ENCODE measurements around the gene AGER. TPM values are rescaled to one million over a fixed set of nuclear protein-coding genes. Genes with fewer than 3 reads are reported as not detected.
"Not testable (repeated sequence)": the region's sequence is repeated elsewhere in the genome, so short reads cannot be mapped to it uniquely, and the experiment has no call there.

AGER gene
- total RNA-seq, 1 donor from 2014 or later: 25.7 TPM

DNA sequence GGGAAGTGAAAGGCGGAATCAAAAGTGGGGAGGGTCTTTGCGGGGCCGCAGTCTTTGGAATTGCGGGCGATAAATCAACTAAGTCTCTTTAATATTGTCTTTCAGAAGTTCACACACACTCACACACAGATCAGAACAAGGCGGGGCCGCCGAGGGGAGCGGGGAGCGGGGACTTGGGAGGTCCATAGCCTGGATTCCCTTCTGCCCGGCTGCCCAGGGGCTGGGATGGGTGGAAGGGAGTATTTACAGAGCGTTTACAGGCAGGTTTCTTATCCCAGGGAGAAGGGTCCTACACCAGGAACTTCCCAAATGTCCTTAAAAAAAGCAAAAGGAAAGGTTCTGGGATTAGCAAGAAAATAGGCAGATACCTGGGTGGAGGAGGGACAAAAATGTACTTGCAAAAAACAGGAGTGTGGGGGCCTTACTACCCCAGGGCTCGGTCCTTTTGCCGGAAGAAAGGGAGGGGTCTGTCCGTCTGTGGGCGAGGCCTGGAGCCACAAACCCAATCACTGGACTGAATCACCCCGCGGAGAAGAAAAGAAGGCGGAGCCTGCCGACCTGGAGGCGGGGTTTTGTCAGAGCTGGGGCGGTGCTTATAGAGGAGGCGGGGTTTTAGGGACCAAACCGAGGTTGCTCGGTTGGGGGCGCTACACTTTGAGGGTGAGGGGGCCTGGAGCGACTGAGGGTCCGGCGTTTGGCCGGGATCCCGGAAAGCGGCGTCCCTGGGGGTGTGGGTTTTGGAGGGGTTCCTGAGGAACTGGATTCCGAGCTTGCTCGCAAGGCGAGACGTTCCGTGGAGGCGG is 35.6 kb downstream of the AGER start:
- H3K4me1 Mint-ChIP-seq: peaks cover 38% of the 10 kb centered on the region
- H3K27me3 Mint-ChIP-seq (ENCODE audit: low read depth): no peaks in the 10 kb centered on the region
- peaks cover 3% of the 10 kb centered on the region for H3K36me3 Mint-ChIP-seq (ENCODE audit: low read depth)
- no peaks in the 10 kb centered on the region for H3K9me3 Mint-ChIP-seq
- DNase-seq (ENCODE audit: low read depth, low spot score): no peak
- peak overlapping the region; percentile 45 for H3K4me3 Mint-ChIP-seq
- H3K27ac Mint-ChIP-seq (ENCODE audit: unreplicated experiment): peak overlapping the region; percentile 31
- no peak for TF ChIP-seq CTCF (conservative IDR thresholded peaks at IDR 0.05)

DNA sequence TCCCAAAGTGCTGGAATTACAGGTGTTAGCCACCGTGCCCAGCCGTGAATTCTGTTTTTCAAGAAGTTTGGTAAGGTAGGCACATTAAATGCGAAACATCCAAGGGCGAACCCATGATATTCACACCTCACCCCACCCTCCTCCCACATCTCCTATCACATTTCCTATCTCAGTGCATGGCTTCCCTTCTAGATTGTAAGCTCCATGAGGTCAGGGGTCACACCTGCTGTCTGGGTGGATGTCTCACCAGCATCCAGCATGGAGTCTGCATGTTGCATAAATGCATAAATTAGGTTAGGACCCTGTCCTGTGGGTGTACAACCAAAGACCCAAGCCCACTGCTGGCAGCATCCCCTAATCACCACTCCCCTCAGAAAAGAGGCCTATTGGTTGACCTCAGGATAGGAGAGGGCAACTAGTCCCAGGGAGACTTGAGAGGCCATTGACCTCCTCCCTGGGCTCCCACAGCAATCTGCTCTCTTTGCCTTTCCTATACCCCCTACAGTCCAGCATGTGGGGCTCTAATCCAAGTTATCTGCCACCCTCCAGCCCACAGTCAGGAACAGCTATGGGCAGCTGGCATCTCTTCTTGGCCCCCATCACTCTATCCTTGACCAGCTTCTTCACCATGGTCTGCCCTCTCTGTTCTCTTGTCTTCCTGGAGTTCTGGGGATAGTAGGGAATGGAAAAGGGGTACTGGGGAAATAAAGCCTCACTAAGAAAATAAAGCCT is 36.5 kb downstream of the AGER start:
- H3K4me1 Mint-ChIP-seq: peaks cover 29% of the 10 kb centered on the region

GRCh38 chr6:32146687-32147086 is 37.4 kb downstream of the AGER start:
- no peak for DNase-seq (ENCODE audit: low read depth, low spot score)
- Mint-ChIP-seq H3K4me3 (no peak overlapping the region), H3K27ac (ENCODE audit: unreplicated experiment) (no peak overlapping the region), H3K27me3 (ENCODE audit: low read depth) (no peaks in the 10 kb centered on the region), H3K9me3 (no peaks in the 10 kb centered on the region), H3K4me1 (peaks cover 21% of the 10 kb centered on the region), H3K36me3 (ENCODE audit: low read depth) (peaks cover 3% of the 10 kb centered on the region)
- TF ChIP-seq CTCF (conservative IDR thresholded peaks at IDR 0.05): no peak

More for the DNA sequence above, 36.5 kb downstream of the AGER start:
- Mint-ChIP-seq H3K27ac (ENCODE audit: unreplicated experiment) (peak overlapping the region; percentile 31), H3K36me3 (ENCODE audit: low read depth) (peaks cover 3% of the 10 kb centered on the region), H3K27me3 (ENCODE audit: low read depth) (no peaks in the 10 kb centered on the region), H3K9me3 (no peaks in the 10 kb centered on the region), H3K4me3 (no peak overlapping the region)
- no peak for TF ChIP-seq CTCF (conservative IDR thresholded peaks at IDR 0.05)
- DNase-seq (ENCODE audit: low read depth, low spot score): no peak

- Mint-ChIP-seq H3K36me3 (ENCODE audit: low read depth) (peaks cover 3% of the 10 kb centered on the region), H3K9me3 (no peaks in the 10 kb centered on the region), H3K4me3 (no peak overlapping the region), H3K27ac (ENCODE audit: unreplicated experiment) (no peak overlapping the region), H3K27me3 (ENCODE audit: low read depth) (no peaks in the 10 kb centered on the region), H3K4me1 (peaks cover 19% of the 10 kb centered on the region)
- TF ChIP-seq CTCF (conservative IDR thresholded peaks at IDR 0.05): no peak
- DNase-seq (ENCODE audit: low read depth, low spot score): no peak
These were observed 37.8 kb downstream of the AGER start for GRCh38 chr6:32146287-32146686.

- not testable (repeated sequence) for H3K27ac Mint-ChIP-seq (ENCODE audit: unreplicated experiment); H3K9me3 Mint-ChIP-seq; H3K27me3 Mint-ChIP-seq (ENCODE audit: low read depth); H3K4me3 Mint-ChIP-seq; DNase-seq (ENCODE audit: low read depth, low spot score); H3K36me3 Mint-ChIP-seq (ENCODE audit: low read depth)
- H3K4me1 Mint-ChIP-seq: peaks cover 14% of the 10 kb centered on the region
These were observed 39.8 kb downstream of the AGER start for GRCh38 chr6:32144238-32144637.
